ENCODE data around the gene BLCAP. TPM values are rescaled to one million over a fixed set of nuclear protein-coding genes. Genes with fewer than 3 reads are reported as not detected.

Gene BLCAP
- total RNA-seq, 1 experiment from 2014 or later, result 54.3 TPM

DNA sequence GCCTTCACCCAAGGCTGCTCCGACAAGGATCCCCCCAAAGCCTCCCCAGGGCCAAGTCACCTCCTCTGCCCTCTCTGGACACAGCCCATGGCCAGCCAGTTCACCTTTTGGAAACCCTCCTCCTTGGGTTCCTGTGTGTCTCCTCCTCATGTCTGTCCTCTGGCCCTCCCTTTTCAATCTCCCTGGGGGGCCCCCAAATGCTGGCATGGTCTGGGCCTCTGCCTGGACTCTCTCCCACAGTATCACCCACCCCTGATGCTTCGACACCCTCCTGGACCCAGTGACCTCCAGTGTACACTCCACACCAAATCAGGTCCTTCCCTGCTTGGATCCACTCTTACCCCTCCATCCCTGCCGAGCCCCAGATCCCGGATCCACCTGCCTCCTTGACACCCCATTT is 53.3 kb downstream of the BLCAP start:
- Histone ChIP-seq H2AFZ (ENCODE audit: low read length) (no peak overlapping the region), H3K14ac (ENCODE audit: insufficient read depth, low read length) (no peak overlapping the region; the same call in 1 of the 2 replicates), H2AK5ac (ENCODE audit: insufficient read length, low read length) (no peak overlapping the region), H4K5ac (ENCODE audit: insufficient read length, low read depth, low read length) (no peak overlapping the region), H3K9me3 (ENCODE audit: control insufficient read depth, low read depth, low read length) (no peaks in the 10 kb centered on the region), H3K4me1 (ENCODE audit: insufficient read depth, low read length) (no peaks in the 10 kb centered on the region), H2BK5ac (ENCODE audit: insufficient read length, low read length) (no peak overlapping the region), H3K79me1 (ENCODE audit: insufficient read depth, low read depth, low read length, poor library complexity, severe bottlenecking) (no peaks in the 10 kb centered on the region), H2BK15ac (ENCODE audit: low read depth, low read length) (no peak overlapping the region), H2BK12ac (ENCODE audit: insufficient read length, low read depth, low read length) (no peak overlapping the region), H3K27me3 (ENCODE audit: insufficient read depth, low read length) (no peaks in the 10 kb centered on the region), H2BK20ac (ENCODE audit: low read depth, low read length, poor library complexity, severe bottlenecking) (no peak overlapping the region), H4K20me1 (ENCODE audit: control insufficient read depth, insufficient read depth, insufficient read length) (no peaks in the 10 kb centered on the region), H4K91ac (ENCODE audit: insufficient read length, low read depth, low read length) (no peak overlapping the region), H3K9ac (ENCODE audit: extremely low read depth, insufficient read length, low read length) (no peak overlapping the region), H3K27ac (ENCODE audit: insufficient read length, low read depth, low read length) (no peak overlapping the region), H3K23ac (ENCODE audit: insufficient read length, low read depth, low read length) (no peak overlapping the region), H3K23me2 (ENCODE audit: insufficient read length, low read depth, low read length, poor library complexity, severe bottlenecking) (no peaks in the 10 kb centered on the region), H3T11ph (ENCODE audit: low read length) (no peak overlapping the region), H4K8ac (replicated peaks; ENCODE audit: insufficient read length, low read depth, low read length) (no peak overlapping the region), H2BK120ac (ENCODE audit: low read depth, low read length, poor library complexity, severe bottlenecking) (no peak overlapping the region), H3K4ac (ENCODE audit: low read depth, low read length) (no peak overlapping the region), H3K4me2 (ENCODE audit: insufficient read depth, insufficient read length, low read length) (no peak overlapping the region), H3K18ac (ENCODE audit: insufficient read length, low read depth, low read length) (no peak overlapping the region), H3K56ac (ENCODE audit: insufficient read length, low read depth, low read length) (no peak overlapping the region), H3K79me2 (ENCODE audit: insufficient read depth, low read length) (no peaks in the 10 kb centered on the region)
- H3K4me3 Mint-ChIP-seq, result no peak overlapping the region
- no CpG with 5 or more reads among the region's 4 CpGs for WGBS (ENCODE audit: extremely low coverage, insufficient read length, low lambda C conversion rate)
- TF ChIP-seq CTCF (conservative IDR thresholded peaks at IDR 0.05), result no peak
- no peak overlapping the region for H3K27ac Mint-ChIP-seq
- H3K27me3 Mint-ChIP-seq (ENCODE audit: low read depth), result peaks cover 10% of the 10 kb centered on the region
- H3K9me3 Mint-ChIP-seq, result peaks cover 0 to 3% of the 10 kb centered on the region in 2 experiments; a peak in 4 of 5 replicates
- H3K4me1 Mint-ChIP-seq, result peaks cover 2 to 7% of the 10 kb centered on the region in 2 experiments; a peak in 1 of 4 replicates
- no peak for DNase-seq
- peaks cover 0 to 2% (median 0%) of the 10 kb centered on the region in 3 experiments; a peak in 1 of 7 replicates for H3K36me3 Mint-ChIP-seq (ENCODE audit: insufficient read depth in 1 of 3, low read depth in 3 of 3)
